A673 (cell line): ENCODE data around the gene ITGB2.

Source experiments
- EZH2 ChIP-seq: fragments of 200-600 bp; sonication (generic); IDR thresholded peaks from 2 replicates; pipeline ENCODE4 v1.6.1; 2017; ENCODE audit warnings: borderline replicate concordance, low read depth, mild to moderate bottlenecking, mixed read lengths, antibody characterized with exemption, low read length; ENCODE audit not compliant: poor library complexity, severe bottlenecking
- TF ChIP-seq, protein P1 (sequence below): fragments of 300-800, 200-600 bp; sonication (generic); conservative IDR thresholded peaks from 2 replicates; pipeline ENCODE4 v1.5.1; 2017; ENCODE audit warnings: low read depth, mild to moderate bottlenecking, antibody characterized with exemption, low read length, moderate library complexity, mixed read lengths

DNA sequence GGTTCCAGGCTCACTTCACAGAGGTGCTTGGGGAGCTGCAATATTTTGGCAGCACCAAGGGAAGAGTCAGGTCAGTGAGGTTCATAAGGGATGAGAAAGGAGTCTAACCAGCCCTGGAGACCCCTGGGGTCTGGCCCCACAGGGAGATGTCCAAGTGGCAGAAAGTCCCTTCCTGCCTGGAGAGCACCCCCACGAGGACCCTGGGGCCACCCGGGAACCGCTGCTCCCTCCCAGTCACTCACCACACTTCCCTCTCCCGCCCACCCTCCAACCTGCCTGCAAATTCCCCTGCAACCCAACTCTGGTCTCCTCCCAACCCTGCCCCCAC lies 6.5 kb upstream of the ITGB2 start:
- TF ChIP-seq, protein P1, sequence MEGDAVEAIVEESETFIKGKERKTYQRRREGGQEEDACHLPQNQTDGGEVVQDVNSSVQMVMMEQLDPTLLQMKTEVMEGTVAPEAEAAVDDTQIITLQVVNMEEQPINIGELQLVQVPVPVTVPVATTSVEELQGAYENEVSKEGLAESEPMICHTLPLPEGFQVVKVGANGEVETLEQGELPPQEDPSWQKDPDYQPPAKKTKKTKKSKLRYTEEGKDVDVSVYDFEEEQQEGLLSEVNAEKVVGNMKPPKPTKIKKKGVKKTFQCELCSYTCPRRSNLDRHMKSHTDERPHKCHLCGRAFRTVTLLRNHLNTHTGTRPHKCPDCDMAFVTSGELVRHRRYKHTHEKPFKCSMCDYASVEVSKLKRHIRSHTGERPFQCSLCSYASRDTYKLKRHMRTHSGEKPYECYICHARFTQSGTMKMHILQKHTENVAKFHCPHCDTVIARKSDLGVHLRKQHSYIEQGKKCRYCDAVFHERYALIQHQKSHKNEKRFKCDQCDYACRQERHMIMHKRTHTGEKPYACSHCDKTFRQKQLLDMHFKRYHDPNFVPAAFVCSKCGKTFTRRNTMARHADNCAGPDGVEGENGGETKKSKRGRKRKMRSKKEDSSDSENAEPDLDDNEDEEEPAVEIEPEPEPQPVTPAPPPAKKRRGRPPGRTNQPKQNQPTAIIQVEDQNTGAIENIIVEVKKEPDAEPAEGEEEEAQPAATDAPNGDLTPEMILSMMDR: no peak
- TF ChIP-seq EZH2: no peak
